OCI-LY7 (cell line): ENCODE measurements around the gene ZFAND2B.

Experiments used
- EZH2phosphoT487 ChIP-seq: fragments of 200-600 bp; sonication (generic); IDR thresholded peaks from 2 replicates; pipeline ENCODE4 v1.6.1; 2018; ENCODE audit warnings: low read depth, borderline replicate concordance, mild to moderate bottlenecking, mixed run types, antibody characterized with exemption, low read length, moderate library complexity, mixed read lengths
- TF ChIP-seq, protein P1 (sequence below): fragments of 200-600 bp; sonication (generic); conservative IDR thresholded peaks from 2 replicates; pipeline ENCODE4 v1.5.1; 2014; ENCODE audit warnings: mild to moderate bottlenecking, antibody characterized with exemption, low read length, moderate library complexity, mixed read lengths

DNA sequence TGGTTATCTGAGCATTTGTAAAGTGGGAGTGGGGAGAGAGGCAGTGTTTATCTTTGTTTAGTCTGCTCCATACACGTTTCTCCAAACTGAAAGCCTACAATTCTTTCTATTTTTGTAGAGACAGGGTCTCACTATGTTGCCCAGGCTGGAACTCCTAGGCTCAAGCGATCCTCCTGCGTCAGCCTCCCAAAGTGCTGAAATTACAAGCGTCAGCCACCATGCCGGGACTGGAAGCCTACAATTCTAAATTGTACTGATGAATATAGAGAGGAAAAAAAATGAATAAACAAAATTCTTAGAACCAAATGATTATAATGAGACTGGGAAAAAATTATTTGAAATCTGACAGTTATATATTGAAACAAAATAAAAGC lies 1.4 kb upstream of the ZFAND2B start:
- TF ChIP-seq EZH2phosphoT487, result no peak
- TF ChIP-seq, protein P1, sequence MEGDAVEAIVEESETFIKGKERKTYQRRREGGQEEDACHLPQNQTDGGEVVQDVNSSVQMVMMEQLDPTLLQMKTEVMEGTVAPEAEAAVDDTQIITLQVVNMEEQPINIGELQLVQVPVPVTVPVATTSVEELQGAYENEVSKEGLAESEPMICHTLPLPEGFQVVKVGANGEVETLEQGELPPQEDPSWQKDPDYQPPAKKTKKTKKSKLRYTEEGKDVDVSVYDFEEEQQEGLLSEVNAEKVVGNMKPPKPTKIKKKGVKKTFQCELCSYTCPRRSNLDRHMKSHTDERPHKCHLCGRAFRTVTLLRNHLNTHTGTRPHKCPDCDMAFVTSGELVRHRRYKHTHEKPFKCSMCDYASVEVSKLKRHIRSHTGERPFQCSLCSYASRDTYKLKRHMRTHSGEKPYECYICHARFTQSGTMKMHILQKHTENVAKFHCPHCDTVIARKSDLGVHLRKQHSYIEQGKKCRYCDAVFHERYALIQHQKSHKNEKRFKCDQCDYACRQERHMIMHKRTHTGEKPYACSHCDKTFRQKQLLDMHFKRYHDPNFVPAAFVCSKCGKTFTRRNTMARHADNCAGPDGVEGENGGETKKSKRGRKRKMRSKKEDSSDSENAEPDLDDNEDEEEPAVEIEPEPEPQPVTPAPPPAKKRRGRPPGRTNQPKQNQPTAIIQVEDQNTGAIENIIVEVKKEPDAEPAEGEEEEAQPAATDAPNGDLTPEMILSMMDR, result no peak
